Right atrium auricular region (tissue), 2 donors: ENCODE measurements around the gene HDAC7. TPM values are rescaled to one million over a fixed set of nuclear protein-coding genes. Genes with fewer than 3 reads are reported as not detected.
"Not testable (repeated sequence)": the region's sequence is repeated elsewhere in the genome, so short reads cannot be mapped to it uniquely, and the experiment has no call there.

Experiments used
- DNase-seq: peaks from one replicate; pipeline ENCODE4 v3.0.0-alpha.2; 2019; ENCODE audit warnings: low spot score
- H3K27ac ChIP-seq, 2 donors: fragments of 200-600 bp; sonication (generic); 1 replicate in 1 of 2; 2 replicates in 1 of 2; pipeline ENCODE4 v1.5.1; 2016 to 2019
- H3K27me3 ChIP-seq, 2 donors: fragments of 200-600 bp; sonication (generic); one replicate each; pipeline versions ENCODE4 v1.5.1 to v1.6.0; 2017 to 2019
- H3K36me3 ChIP-seq: fragments of 200-600 bp; sonication (generic); one replicate; pipeline ENCODE4 v1.5.1; 2016
- H3K4me1 ChIP-seq, 2 donors: fragments of 200-600 bp; sonication (generic); one replicate each; pipeline versions ENCODE4 v1.5.1 to v1.6.0; 2017 to 2019
- H3K4me3 ChIP-seq, 2 donors: fragments of 200-600 bp; sonication (generic); 1 replicate in 1 of 2; 2 replicates in 1 of 2; pipeline ENCODE4 v1.5.1; 2017 to 2019; ENCODE audit warnings: mild to moderate bottlenecking in 1 of 2, moderate library complexity in 1 of 2
- H3K9me3 ChIP-seq, 2 donors: fragments of 200-600 bp; sonication (generic); one replicate each; pipeline ENCODE4 v1.5.1; 2019
- CTCF ChIP-seq, 2 donors: fragments of 200-600 bp; sonication (generic); IDR thresholded peaks; one replicate each; pipeline ENCODE4 v1.5.1; 2019; ENCODE audit warnings: antibody characterized with exemption in 2 of 2
- total RNA-seq, 2 donors: library from RNA; depleted of rRNA; stranded (reverse); fragments of >200 nt; gene quantifications; one replicate each; pipeline ENCODE4 v1.1.0, GENCODE V29; 2016

The HDAC7 gene
- total RNA-seq, 2 donors from 2014 or later = 33.4 to 60.2 TPM

GRCh38 chr12:47812797-47813510 lies 6.7 kb downstream of the HDAC7 start:
- DNase-seq = peak; percentile 94
- Histone ChIP-seq H3K27ac (peak overlapping the region; percentile 95 to 99), H3K4me3 (peak overlapping the region; percentile 34 to 47), H3K36me3 (no peaks in the 10 kb centered on the region), H3K27me3 (no peaks in the 10 kb centered on the region), H3K9me3 (no peaks in the 10 kb centered on the region), H3K4me1 (peaks cover 0 to 100% of the 10 kb centered on the region in 2 donors)
- no peak for TF ChIP-seq CTCF (IDR thresholded peaks at IDR 0.05)

- Histone ChIP-seq H3K27me3 (no peaks in the 10 kb centered on the region), H3K4me3 (peak overlapping the region; percentile 34 to 47), H3K9me3 (no peaks in the 10 kb centered on the region), H3K4me1 (peaks cover 0 to 100% of the 10 kb centered on the region in 2 donors), H3K36me3 (no peaks in the 10 kb centered on the region), H3K27ac (peak overlapping the region; percentile 95 to 99)
- no peak for TF ChIP-seq CTCF (IDR thresholded peaks at IDR 0.05)
- peak; percentile 92 for DNase-seq
Measured at GRCh38 chr12:47811581-47812484, 7.9 kb downstream of the HDAC7 start.

GRCh38 chr12:47811072-47811396 lies 8.7 kb downstream of the HDAC7 start:
- Histone ChIP-seq H3K4me1 (peaks cover 0 to 100% of the 10 kb centered on the region in 2 donors), H3K9me3 (no peaks in the 10 kb centered on the region), H3K27ac (peak overlapping the region; percentile 95 to 99), H3K27me3 (no peaks in the 10 kb centered on the region), H3K4me3 (no peak overlapping the region), H3K36me3 (no peaks in the 10 kb centered on the region)
- DNase-seq = no peak
- TF ChIP-seq CTCF (IDR thresholded peaks at IDR 0.05) = no peak

GRCh38 chr12:47809518-47809917 lies 10.2 kb downstream of the HDAC7 start:
- H3K4me1 ChIP-seq = peaks cover 0 to 100% of the 10 kb centered on the region in 2 donors
- peak overlapping the region; percentile 95 to 99 for H3K27ac ChIP-seq
- not testable (repeated sequence) for DNase-seq, H3K36me3 ChIP-seq, H3K9me3 ChIP-seq, H3K4me3 ChIP-seq, H3K27me3 ChIP-seq

GRCh38 chr12:47808574-47809365 lies 10.9 kb downstream of the HDAC7 start:
- peak overlapping the region in 1 of 2 donors; percentile 9 for H3K4me3 ChIP-seq
- peak overlapping the region; percentile 95 to 99 for H3K27ac ChIP-seq
- H3K9me3 ChIP-seq = no peaks in the 10 kb centered on the region
- peaks cover 13% of the 10 kb centered on the region for H3K36me3 ChIP-seq
- H3K27me3 ChIP-seq = no peaks in the 10 kb centered on the region
- DNase-seq = no peak
- TF ChIP-seq CTCF (IDR thresholded peaks at IDR 0.05) = peak in 1 of 2 donors; percentile 14
- peaks cover 0 to 100% of the 10 kb centered on the region in 2 donors for H3K4me1 ChIP-seq
